GM12874 (cell line): Measurements from ENCODE around the gene ZBTB34.

ENCODE experiments used
- TF ChIP-seq, protein P1 (sequence below): IDR thresholded peaks from 2 replicates; pipeline ENCODE4 v1.5.1; 2011; ENCODE audit warnings: low read depth, mild to moderate bottlenecking, control low read depth, low read length, moderate library complexity; ENCODE audit not compliant: insufficient read depth

ZBTB34 gene

DNA sequence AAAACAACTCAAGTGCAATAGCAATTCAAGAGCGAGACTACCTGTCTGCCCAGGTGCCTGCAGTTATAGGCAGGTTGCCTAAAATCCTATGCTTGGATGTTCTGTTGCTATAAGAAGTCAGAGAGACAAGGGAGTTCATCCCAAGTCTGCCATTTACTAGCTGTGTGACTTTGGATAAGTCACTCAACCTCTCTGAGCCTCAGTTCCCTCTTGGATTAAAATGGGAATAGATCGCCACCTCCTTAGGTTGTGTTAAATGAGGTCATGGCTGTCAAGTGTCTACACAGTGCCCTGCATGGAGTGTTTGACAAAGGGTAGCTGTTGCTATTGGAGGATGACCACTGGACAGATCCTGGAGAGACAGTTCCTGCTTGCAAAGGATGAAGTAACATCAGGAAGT, 1.3 kb upstream of the ZBTB34 start:
- TF ChIP-seq, protein P1, sequence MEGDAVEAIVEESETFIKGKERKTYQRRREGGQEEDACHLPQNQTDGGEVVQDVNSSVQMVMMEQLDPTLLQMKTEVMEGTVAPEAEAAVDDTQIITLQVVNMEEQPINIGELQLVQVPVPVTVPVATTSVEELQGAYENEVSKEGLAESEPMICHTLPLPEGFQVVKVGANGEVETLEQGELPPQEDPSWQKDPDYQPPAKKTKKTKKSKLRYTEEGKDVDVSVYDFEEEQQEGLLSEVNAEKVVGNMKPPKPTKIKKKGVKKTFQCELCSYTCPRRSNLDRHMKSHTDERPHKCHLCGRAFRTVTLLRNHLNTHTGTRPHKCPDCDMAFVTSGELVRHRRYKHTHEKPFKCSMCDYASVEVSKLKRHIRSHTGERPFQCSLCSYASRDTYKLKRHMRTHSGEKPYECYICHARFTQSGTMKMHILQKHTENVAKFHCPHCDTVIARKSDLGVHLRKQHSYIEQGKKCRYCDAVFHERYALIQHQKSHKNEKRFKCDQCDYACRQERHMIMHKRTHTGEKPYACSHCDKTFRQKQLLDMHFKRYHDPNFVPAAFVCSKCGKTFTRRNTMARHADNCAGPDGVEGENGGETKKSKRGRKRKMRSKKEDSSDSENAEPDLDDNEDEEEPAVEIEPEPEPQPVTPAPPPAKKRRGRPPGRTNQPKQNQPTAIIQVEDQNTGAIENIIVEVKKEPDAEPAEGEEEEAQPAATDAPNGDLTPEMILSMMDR, result no peak

DNA sequence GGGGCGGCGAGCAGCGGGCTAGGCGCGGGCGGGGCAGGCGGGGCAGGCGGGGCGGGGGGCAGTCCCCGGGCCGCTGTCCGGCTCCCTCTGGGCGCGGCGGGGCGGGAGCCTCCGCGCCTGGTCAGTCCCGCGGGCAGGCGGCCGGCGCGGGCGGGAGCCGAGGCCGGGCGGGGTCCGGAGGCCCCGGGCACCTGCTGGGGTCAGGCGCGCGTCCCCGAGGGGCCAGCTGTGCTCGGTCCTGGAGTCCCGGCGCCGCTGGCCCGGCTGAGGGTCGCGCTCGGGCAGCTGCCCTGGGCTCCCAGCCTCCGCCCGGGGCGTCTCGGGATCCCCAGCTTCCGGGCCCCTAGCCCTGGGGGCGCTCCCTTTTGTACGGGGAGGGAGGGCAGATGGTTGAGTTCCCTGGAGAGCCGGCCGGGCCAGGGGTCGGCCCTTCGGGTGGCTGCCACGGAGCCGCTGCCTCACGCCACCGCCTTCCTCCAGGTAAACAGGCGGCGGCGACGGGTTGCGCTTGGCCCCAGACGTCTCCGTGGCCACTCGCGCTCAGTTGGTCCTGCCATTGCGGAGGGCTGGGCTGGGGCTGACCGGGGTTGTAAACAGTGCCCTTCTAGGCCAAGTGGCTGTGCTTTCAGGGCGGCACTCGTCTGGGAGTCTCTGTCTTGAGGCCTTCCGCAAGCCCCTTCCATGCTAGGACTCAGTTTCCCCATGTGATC, 473 bp downstream of the ZBTB34 start:
- TF ChIP-seq, protein P1, result no peak

DNA sequence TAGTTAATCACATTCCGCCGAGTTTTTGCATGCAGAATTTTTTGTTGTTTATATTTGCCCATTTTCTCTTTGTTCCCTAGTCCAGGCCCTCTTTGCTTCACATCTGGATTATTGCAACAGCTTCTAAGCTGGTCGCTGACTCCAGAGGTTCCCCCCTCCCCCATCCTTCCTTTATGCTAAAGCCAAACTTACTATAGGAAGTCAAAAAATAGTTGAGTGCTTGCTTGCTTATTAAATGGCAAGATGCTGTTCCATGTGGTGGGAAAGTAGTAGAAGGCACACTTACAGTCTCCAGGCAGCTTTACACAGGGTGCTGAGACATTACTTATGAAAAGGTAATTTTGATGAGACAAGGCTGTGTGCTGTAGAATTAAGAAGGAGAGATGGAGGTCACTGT, 1.3 kb downstream of the ZBTB34 start:
- TF ChIP-seq, protein P1, result no peak

DNA sequence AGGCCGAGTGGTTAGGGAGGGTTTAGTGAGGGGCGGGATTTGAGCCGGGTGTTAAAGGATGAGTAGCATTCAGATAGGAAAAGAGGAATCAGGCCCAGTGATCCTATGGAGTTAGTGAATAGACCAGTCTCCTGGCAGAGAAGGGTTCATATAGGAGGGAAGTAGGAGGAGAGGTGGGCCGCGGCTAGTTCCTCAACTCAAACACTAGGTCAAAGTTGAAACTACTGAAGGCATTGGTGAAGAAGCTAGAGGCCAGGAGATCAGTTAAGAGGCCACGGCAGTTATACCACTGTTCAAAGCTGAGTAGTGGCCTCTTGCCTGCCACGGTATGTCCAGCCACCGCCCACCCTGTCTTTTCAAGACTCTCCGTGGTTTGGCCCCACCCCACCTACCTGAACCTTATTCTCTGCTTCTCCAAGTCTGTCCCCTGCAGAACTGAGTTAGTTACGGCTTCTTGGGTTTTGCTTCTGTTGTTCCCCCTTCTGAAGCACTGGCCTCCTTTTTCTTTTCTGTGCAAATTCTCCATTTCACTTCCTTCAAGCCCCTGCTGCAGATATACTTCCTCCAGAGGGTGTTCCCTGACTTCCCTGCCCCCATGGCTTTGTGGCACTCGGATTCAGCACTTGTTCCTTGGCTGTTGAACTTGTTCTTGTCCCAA, 1.8 kb downstream of the ZBTB34 start:
- TF ChIP-seq, protein P1, result no peak

DNA sequence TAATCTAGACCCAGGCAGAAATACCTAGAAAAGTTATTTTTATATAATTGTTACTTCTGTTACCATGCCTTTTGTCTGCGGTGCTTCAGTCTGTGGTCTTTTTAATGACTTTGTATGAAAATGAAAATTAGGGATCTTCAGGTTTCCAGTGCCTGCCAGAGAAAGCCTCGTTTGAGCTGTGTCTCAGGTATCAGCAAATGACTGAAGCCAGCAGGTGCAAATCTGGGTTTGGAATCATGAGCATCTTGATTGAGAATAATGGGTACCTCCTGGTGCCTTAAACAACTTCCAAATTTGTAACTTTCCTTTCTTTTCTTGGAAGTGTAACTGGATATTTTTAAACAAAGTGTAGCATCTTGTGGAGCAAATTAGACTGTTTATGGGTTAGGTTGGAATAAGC, 4.3 kb downstream of the ZBTB34 start:
- TF ChIP-seq, protein P1, result no peak

DNA sequence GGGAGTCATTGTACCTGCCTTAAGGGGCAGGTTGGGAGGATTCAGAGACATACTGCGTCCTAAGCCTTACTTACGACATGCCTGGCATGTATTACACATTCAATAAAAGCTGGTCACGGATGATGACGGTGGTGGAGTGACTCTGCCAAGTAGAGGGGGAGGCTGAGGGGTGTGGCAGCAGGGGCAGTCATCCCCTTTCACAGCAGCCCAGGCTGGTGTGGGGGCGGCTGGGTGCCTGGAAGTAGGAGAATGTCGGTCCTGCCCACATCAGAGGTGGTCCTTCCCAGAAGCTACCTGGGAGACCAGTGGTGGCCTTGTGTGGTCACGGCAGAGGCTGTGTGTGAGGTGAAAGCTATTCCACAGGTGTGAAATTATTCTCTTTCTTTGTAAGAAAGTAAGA, 8.9 kb downstream of the ZBTB34 start:
- TF ChIP-seq, protein P1, result no peak

DNA sequence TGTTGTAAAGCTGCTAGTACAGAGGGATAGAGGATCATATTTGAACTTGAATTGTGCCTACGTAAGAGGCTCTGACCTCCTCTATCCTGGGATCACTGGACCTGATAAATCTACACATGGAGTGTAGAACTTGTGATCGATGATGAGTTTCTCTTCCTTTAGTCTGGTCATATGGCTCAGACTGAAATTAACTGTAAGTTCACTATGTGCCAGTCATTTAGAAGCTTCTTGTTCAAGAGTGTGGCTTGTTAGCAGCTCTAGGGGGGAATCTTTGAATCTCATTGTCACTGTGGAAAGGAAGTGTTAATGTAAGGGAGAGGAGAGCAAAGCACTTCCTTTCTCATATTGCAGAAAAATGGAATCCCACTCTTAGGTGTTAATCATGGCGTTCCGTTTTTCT, 12.1 kb downstream of the ZBTB34 start:
- TF ChIP-seq, protein P1, result no peak
